Coronary artery (tissue), 2 donors: ENCODE results near the gene GAMT.

Experiments
- DNase-seq: peaks from one replicate; pipeline ENCODE4 v3.0.0-alpha.2; 2017; ENCODE audit warnings: low spot score
- H3K27ac ChIP-seq, 2 donors: fragments of 200-600 bp; sonication (generic); one replicate each; pipeline ENCODE4 v1.5.1; 2016 to 2019
- H3K4me3 ChIP-seq: fragments of 200-600 bp; sonication (generic); 2 replicates; pipeline ENCODE4 v1.5.1; 2016; ENCODE audit warnings: mild to moderate bottlenecking, moderate library complexity
- CTCF ChIP-seq: fragments of 200-600 bp; sonication (generic); IDR thresholded peaks from one replicate; pipeline ENCODE4 v1.5.1; 2019; ENCODE audit warnings: antibody characterized with exemption

Gene GAMT

DNA sequence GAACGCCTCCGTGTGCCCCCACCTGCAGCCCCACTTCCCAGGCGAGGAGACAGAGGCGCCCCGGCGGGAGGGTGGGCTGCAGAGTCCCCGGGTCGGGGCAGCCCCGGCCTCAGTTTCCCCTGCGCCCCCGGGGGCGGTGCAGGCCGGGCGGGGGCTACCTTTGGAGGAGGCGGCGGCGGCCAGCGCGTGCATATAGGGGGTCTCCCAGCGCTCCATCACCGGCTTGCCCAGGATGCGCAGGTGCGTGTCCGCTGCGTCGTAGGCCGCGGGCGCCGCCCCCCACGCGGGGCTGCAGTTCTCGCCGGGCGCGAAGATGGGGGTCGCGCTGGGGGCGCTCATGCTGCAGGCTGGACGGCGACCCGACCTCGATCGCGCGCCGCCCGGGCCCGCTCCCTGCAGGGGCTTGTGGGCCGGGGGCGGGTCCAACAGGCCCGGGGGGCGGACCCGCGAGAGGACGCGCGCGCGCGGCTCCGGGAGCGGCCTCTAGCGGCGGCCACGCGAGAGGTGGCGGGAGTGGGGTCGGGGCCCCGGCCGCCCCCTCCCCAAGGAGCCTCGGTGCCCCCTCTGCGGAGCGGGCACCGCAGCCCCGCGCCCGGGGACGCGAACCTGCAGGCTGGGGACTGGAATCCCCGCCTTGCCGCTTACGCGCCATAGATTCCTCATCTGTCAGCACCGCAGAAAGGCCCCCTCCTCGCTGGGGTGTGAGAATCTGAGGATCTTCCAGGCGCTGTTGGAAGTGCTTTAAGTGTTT is at the start of gene GAMT:
Gene GAMT, minus strand, starts transcription at position 405 of the 751 bp plus-strand sequence. Its CDS starts 66 bp downstream, at position 339.
- H3K27ac ChIP-seq = peak within 1 kb of the TSS; percentile 34 to 70
- peak; percentile 29 for TF ChIP-seq CTCF
- DNase-seq = no peak
- peak within 1 kb of the TSS; percentile 93 for H3K4me3 ChIP-seq

GRCh38 chr19:1449467-1450442 is 48.4 kb upstream of the GAMT start, which contains the start of gene APC2:
Gene APC2, plus strand, starts transcription at chr19:1450121. Its CDS starts 2,881 bp downstream, at chr19:1453002.
- Histone ChIP-seq H3K4me3 (peak within 1 kb of the TSS; percentile 38), H3K27ac (no peak within 1 kb of the TSS)
- no peak for TF ChIP-seq CTCF
- no peak for DNase-seq

DNA sequence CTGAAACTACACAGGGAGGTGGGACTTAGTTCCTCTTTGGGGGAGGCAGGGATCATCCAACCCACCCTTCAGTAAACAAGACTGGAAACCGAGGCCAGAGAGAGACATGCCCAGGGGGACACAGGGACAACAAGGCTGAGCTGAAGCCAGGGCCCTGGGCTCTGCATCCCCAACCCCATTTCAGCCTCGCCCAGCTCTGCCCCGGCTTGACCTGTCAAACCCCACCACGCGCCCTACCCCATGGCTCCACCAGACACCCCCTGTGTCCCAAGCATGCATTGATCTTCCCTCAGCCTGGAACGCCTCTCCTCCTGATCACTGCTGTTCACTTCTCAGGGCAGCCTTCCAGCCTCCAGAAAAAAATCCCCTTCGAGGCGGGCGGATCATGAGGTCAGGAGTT is 46.6 kb upstream of the GAMT start:
- TF ChIP-seq CTCF = no peak
- no peak overlapping the region for H3K4me3 ChIP-seq
- no peak overlapping the region for H3K27ac ChIP-seq
- no peak for DNase-seq

GRCh38 chr19:1447504-1447903 is 46.2 kb upstream of the GAMT start:
- no peak for DNase-seq
- no peak overlapping the region for H3K4me3 ChIP-seq
- TF ChIP-seq CTCF = no peak
- H3K27ac ChIP-seq = no peak overlapping the region

DNA sequence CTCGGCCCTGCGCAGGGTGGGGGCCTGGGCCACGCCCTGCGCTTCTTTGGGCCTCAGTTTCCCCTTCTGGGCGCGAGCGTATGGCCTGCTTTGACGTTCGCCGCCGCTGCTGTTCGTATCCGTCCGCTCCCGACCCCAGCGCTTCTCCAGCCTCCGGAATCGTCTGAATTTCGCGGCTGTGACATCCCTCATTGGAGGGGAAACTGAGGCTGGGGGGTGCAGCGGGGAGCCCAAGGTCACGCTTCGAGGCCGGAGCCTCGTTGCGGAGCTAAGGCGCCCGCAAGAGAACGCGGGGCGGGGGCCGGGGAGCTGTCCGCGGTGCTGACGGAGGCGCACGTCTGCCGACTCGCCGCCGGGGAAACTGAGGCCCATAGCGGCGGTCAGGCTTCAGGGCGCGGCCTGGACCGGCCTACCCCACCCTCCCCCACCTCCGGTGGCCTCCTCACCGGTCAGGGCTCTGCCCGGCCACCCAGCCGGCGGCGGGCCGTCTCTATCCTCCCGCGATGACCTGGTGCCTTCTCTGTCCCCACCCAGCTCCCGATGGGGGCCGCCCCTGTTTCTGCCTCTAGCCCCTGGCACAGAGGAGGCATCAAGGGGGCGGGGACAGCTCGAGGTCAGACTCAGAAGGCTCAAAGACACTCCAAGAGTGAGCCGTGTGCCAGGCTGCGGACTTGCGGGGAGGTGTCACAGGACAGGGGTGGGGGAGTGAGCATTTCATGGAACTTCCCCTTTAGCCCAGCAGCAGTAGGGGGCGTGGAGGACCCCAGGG is 45.6 kb upstream of the GAMT start:
- Histone ChIP-seq H3K27ac (no peak overlapping the region), H3K4me3 (peak overlapping the region; percentile 63)
- DNase-seq = no peak
- TF ChIP-seq CTCF = no peak

DNA sequence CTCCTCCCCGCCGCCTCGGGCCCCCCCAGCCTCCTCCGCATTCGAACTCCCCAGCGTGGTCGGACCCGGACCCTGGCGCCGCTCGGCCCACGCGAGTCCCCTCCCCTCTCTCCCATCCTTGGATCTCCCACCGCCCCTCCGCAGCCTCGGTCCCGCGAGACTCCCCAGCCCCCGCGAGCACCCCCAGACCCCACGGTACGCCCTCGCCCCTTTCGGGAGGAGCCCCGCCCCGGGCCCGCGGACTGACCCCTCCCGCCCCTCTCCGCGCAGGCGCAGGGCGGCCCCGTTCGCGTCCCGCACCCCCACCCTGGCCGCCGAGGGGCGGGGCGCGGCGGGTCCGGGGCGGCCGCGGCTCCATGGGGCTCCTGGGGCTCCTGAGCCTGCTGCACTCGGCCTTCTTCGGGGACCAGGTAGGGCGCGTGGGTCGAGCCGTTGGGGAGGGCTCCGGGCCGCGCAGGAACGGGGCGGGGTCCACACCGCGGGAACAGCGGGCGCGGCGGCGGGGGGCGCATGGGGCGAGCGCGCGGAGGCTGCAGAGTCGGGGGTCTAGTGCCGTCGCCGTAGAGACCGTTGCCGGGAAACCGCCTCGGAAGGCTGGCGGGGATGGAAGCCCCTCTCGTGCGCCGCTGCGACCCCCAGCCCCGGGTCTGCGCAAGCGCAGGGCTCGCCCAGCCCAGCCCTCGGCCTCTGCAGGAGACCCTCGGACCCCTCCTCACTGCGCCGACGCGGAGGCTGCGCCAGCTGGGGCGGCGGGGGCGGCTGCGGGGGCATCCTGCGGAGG is 44.8 kb upstream of the GAMT start:
- DNase-seq = no peak
- Histone ChIP-seq H3K4me3 (peak overlapping the region; percentile 63), H3K27ac (no peak overlapping the region)
- no peak for TF ChIP-seq CTCF
